GM19239 (cell line): ENCODE results near the gene KDM2A.
A peak's percentile ranks its signal among the peaks of the same experiment; 100 is the strongest.

Experiments used
- DNase-seq: peaks from one replicate; pipeline ENCODE4 v3.0.0; 2011; ENCODE audit warnings: low spot score; ENCODE audit not compliant: insufficient read length
- FAIRE-seq: peaks from 2 replicates; lab custom pipeline; 2011; peaks lifted over from hg19 to GRCh38; lab: Jason Lieb, UNC

Gene KDM2A

GRCh38 chr11:67269401-67270255 lies 150.6 kb downstream of the KDM2A start:
- no peak for FAIRE-seq
- no peak for DNase-seq

GRCh38 chr11:67270256-67271204 lies 151.5 kb downstream of the KDM2A start:
- FAIRE-seq, result peak; percentile 92
- DNase-seq, result no peak

- DNase-seq, result no peak
- no peak for FAIRE-seq
Observed at GRCh38 chr11:67271205-67271540, 152.1 kb downstream of the KDM2A start.

- FAIRE-seq, result peak; percentile 68
- DNase-seq, result no peak
Observed at GRCh38 chr11:67271541-67272284, 152.7 kb downstream of the KDM2A start.

GRCh38 chr11:67272327-67273259 lies 153.5 kb downstream of the KDM2A start:
- DNase-seq (no peak), FAIRE-seq (peak; percentile 82)

- peak; percentile 14 for FAIRE-seq
- no peak for DNase-seq
Observed at GRCh38 chr11:67273260-67273990, 154.4 kb downstream of the KDM2A start.

GRCh38 chr11:67274768-67275605 lies 155.9 kb downstream of the KDM2A start:
- FAIRE-seq (no peak), DNase-seq (no peak)

GRCh38 chr11:67275606-67276409 lies 156.7 kb downstream of the KDM2A start:
- FAIRE-seq (no peak), DNase-seq (no peak)

GRCh38 chr11:67276781-67277230 lies 157.7 kb downstream of the KDM2A start:
- DNase-seq, result no peak
- FAIRE-seq, result peak; percentile 35

- FAIRE-seq (peak; percentile 98), DNase-seq (peak; percentile 96)
Observed at GRCh38 chr11:67277231-67277961, 158.3 kb downstream of the KDM2A start.

GRCh38 chr11:67278135-67278938 lies 159.3 kb downstream of the KDM2A start:
- no peak for FAIRE-seq

GRCh38 chr11:67278939-67279588 lies 160.0 kb downstream of the KDM2A start:
- FAIRE-seq (no peak), DNase-seq (no peak)

More at GRCh38 chr11:67278135-67278938, 159.3 kb downstream of the KDM2A start:
- DNase-seq, result no peak

GRCh38 chr11:67279589-67280340 lies 160.7 kb downstream of the KDM2A start:
- DNase-seq, result no peak
- no peak for FAIRE-seq

- DNase-seq (no peak), FAIRE-seq (no peak)
Observed at GRCh38 chr11:67280341-67280787, 161.3 kb downstream of the KDM2A start.
